Stimulated activated CD8-positive, alpha-beta memory T cell treated with anti-CD3 and anti-CD28 coated beads, Interleukin-7, amount 100 ng/mL, for 48 hours (primary cell): ENCODE measurements around the gene ID4.

ENCODE experiments used
- DNase-seq, 2 donors: peaks; one replicate each; pipeline ENCODE4 v3.0.0-alpha.2; 2020; ENCODE audit warnings: low read depth in 1 of 2; ENCODE audit errors: extremely low read depth in 1 of 2

Gene ID4

GRCh38 chr6:19836799-19837510 is at the start of gene ID4:
TSS of gene ID4 (plus strand) at chr6:19837370. CDS start at chr6:19837755, 385 bp downstream.
- no peak for DNase-seq

- DNase-seq, result no peak
Observed at GRCh38 chr6:19788686-19789085, 48.5 kb upstream of the ID4 start.

DNA sequence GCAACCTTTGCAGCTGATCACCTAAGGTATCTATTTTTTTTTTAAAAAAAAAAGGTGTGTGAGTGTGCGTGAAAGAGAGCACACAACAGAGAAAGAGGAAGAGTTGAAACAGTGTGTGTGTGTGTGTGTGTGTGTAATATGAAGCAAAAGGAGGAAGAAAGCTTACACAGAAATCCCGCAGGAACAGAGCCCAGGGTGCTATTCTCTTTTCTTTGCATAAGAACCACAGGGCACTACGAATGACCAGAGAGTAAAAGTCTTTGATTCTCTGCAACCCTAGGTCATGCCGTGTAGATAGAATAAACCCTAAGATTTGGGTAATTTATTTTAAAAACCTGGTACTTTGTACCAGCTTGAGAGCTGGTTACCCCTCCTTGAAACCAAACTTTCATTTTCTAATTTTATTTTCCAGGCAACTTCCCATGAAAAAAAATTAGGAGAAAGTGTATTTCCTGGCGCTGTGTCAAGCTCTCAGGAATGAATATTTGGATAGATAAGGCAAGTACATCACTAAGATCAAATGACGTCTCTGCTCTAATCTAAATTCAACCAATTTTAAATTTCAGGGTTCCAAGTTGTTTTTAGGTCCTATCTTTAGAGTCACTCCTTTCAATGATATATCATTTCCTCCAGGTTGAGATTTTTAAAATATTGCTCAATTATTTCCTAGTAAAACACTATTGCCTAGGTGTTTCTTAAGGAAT is 47.9 kb upstream of the ID4 start:
- DNase-seq, result no peak

- DNase-seq, result no peak
Observed at GRCh38 chr6:19791267-19791666, 45.9 kb upstream of the ID4 start.

- no peak for DNase-seq
Observed at GRCh38 chr6:19795211-19795610, 42.0 kb upstream of the ID4 start.

GRCh38 chr6:19796452-19796851 is 40.7 kb upstream of the ID4 start:
- DNase-seq, result no peak

GRCh38 chr6:19798362-19798761 is 38.8 kb upstream of the ID4 start:
- no peak for DNase-seq

DNA sequence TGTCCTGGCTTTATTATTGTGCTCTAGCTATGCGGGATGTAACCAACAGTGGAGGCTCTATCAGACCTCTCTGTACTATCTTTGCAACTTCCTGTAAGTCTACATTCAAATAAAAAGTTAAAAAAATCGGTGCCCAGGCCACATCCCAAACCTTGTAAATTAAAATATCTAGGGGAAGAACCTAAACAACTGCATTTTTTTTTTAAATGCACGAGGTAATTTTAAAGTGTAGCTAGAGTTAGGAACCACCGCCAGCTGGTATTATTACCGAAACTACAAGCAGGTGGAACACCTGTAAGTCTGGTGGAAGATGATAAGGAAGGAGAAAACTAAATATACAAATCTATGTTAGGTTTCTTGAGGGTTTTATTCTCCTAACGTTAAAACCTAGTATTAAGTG is 34.5 kb upstream of the ID4 start:
- no peak for DNase-seq

DNA sequence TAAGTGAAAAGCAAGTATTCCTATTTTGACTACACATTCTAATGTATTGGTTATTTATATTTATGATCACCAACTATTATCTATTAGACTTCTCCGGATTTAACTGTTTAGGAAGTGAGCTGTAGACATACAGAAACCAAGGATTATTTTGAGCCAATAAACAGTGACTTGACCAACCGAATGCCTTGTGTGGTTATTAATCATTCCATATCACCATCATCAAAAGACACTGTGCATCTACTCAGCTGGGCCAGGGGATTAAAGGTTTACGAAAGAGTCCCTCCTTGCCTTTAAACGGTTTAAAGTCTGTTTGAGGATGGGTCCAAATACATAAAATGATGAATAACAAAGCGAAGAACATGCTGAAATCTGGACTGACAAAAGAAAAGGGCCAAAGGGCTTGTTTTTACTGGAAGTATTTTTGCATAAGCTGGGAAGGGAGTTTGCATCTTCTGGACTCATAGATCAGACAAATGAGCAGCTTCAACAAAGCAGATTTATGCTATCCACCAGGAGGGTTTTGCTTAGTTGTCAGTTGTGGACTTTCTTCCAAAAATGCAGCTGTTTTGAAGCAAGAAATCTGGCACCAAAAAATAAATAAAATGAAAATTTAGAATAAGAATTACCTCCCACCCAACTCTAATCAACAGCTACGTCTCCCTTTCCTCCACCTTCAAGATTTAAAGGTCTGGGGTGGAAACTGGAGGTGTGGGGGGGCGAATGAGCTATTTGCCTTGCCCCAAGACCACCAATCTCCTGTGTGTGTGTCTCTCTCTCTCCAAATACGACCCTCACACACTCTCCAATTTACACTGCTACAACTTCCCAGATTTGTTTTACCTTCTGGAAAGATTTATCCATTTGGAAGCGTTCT is 33.6 kb upstream of the ID4 start:
- DNase-seq, result no peak

- DNase-seq, result peak; percentile 55 to 66
Observed at GRCh38 chr6:19804205-19805128, 32.7 kb upstream of the ID4 start.

- DNase-seq, result no peak
Observed at GRCh38 chr6:19805129-19805481, 32.1 kb upstream of the ID4 start.

DNA sequence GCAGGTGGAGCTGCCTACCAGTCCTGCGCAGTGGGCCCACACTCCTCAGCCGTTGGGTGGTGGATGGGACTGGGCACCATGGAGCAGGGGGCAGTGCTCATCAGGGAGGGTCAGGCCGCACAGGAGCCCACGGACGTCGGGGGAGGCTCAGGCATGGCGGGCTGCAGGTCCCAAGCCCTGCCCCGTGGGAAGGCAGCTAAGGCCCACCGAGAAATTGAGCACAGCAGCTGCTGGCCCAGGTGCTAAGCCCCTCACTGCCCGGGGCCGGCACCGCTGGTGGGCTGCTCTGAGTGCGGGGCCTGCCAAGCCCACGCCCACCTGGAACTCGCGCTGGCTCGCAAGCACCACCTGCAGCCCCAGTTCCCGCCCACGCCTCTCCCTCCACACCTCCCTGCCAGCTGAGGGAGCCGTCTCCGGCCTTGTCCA is 30.2 kb upstream of the ID4 start:
- no peak for DNase-seq

- DNase-seq, result no peak
Observed at GRCh38 chr6:19811397-19812079, 25.6 kb upstream of the ID4 start.

DNA sequence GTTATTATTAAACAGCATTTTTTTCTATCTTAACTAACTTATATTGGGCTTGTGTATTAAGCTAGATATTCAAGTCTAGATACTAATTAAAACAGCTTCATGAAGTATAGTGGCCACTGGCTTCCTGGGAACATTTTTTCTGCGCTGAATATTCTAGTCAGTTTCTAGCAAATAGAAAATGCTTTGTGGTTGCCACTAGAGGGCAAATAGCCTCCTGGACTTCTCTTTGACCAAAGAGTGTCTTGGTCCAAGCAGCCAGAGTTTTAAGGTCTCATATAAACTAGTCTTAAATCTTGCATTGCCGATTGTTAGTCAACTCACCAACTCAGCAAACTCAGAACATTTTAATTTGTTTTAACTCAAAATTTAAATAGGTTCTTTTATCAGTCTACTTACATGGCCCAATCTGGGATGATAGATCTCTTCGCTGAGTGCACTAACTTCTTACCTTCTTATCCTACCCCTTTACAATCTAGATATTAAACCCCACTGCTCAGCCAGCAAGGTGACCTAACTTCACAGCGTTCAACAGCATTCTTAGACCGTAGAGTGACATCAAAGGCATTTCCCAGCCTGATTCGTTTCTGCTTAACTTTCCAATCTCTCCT is 24.6 kb upstream of the ID4 start:
- no peak for DNase-seq

- DNase-seq, result no peak
Observed at GRCh38 chr6:19818805-19819204, 18.4 kb upstream of the ID4 start.

- DNase-seq, result no peak
Observed at GRCh38 chr6:19824058-19824807, 12.9 kb upstream of the ID4 start.

- DNase-seq, result no peak
Observed at GRCh38 chr6:19827247-19827646, 9.9 kb upstream of the ID4 start.

- no peak for DNase-seq
Observed at GRCh38 chr6:19827903-19828302, 9.3 kb upstream of the ID4 start.

- no peak for DNase-seq
Observed at GRCh38 chr6:19830171-19830570, 7.0 kb upstream of the ID4 start.
